HuH-7.5 (cell line): ENCODE measurements around the gene RAMP3.
"Not testable (repeated sequence)": the region's sequence is repeated elsewhere in the genome, so short reads cannot be mapped to it uniquely, and the experiment has no call there.

Source experiments
- DNase-seq: peaks from one replicate; pipeline ENCODE4 v3.0.0; 2011; ENCODE audit warnings: low spot score

Gene RAMP3

DNA sequence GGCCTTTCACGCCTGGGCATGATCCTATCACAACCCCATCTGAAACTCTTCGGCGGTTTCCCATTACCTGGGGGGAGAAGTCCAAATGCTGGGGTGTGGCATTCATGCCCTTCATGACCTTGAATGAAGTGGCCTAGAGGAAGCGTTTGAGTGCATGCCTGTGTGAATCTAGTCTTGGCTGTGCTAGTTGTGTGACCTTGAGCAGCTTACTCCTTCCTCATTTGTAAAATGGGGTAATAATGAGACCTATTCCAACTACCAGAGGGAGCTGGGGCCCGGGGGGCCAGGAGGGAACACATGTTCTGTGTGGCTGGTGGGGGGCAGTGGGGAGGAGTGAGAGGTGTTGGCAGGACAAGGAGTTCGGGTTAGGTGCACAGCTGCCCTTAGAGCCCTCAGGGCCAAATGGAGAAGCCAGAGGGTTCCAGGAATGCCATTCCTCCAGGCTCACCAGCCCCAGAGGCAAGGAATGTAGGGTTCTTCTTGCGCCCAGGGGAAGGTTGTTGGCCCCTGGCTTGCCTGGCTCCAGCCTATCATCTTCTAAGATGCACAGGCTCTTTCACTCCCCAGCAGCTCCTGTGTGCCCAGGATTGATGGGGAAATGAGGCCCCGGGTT, 24.8 kb upstream of the RAMP3 start:
- no peak for DNase-seq

- DNase-seq = no peak
Observed at GRCh38 chr7:45133352-45133751, 24.2 kb upstream of the RAMP3 start.

GRCh38 chr7:45133877-45134276, 23.7 kb upstream of the RAMP3 start:
- DNase-seq = no peak

DNA sequence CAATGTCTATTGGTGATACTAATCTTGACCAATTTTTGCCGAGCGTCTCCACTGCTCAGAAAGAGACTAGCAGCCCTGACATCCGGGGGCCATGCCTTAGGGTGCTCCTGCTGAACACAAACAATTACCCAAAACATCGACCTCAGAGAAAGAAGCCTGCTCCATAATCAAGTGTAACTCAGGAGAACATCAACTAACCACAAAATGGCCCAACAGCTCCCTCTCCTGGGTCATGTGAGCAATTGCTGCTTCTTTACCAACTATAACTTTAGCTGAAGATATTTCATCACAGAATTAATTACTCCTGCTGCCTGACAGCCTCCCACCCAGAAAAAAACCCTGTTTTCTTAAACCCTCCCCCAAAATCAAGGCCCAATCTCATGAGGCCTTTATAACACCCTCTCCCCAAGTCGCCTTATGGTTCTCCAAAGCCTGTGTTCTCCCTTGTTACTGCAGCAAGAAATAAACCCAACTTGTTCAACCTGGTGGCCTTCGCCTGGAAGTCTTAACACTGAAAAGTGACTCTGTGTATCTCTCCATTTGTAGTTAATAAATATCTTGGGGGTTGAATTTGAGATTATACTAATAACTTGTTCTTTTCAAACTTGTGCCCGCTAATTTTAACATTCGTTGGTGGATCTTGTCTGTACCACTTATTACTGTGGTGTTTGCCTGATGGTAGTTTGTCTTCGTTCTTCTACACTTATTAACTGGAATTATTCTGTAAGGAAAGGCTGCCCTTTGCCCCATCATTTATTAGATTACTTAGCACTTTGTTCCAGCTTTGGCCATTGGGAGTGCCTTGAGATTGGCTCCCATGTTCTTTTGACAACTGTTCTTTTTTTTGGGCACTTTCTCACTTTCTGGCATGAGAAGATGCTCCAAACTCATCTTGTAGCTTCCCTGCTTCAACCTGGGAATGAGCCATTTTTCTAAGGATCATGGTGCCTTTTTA, 21.2 kb upstream of the RAMP3 start:
- peak; percentile 87 for DNase-seq

DNA sequence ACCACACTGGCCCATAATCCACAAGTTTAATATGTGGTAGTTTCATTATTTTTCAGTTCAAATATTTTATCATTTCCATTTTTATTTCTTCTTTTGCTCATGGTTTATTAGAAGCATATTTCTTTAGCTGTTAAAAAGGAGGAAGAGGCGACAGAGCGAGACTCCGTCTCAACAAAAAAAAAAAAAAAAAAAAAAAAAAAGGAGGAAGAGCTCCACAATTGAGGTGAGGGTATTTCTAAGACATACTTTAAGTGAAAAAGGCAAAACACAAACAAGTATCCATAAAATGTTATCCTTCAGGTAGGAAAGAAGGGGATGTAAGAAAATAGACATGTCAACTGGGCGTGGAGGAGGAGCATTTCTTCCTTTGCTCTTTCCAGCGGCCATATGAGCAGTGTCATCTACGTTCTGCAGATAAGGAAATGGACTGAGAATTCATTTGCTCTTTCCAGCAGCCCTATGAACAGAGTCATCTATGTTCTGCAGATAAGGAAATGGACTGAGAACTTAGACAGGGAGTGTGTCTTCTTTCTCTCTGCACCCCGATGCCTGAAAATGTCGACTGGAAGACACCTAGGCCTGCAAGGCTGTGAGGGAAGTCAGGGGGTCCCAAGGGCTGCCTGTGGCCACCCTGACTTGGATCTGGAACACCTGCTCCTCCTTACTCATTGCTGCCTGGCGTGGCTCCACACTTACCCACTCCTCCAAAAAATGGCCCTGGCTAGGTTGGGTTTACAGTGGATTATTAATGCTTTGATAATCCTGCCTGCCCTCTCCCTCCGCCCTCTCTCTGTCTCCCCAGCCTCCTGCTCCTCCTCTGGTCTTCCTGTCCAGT, 18.9 kb upstream of the RAMP3 start:
- DNase-seq = no peak

GRCh38 chr7:45140827-45141226, 16.8 kb upstream of the RAMP3 start:
- no peak for DNase-seq

GRCh38 chr7:45143616-45144015, 14.0 kb upstream of the RAMP3 start:
- DNase-seq = no peak

DNA sequence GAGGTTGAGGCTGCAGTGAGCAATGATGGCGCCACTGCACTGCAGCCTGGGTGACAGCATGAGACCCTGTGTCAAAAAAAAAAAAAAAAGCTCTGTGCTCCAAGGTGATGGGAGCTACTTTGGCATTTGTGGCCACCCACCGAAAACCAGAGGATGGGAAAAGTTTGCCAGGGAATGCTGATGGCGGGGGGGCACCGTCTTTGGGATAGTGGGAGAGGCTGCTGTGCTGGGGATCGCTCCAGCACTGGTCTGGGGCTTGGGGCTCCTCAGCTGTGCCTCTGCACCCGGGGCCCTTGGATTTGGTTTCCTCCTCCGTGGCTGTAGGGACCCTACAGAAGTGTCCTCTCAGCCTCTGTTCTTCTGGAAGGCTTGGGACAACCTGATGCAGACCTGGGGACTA, 11.7 kb upstream of the RAMP3 start:
- no peak for DNase-seq

DNA sequence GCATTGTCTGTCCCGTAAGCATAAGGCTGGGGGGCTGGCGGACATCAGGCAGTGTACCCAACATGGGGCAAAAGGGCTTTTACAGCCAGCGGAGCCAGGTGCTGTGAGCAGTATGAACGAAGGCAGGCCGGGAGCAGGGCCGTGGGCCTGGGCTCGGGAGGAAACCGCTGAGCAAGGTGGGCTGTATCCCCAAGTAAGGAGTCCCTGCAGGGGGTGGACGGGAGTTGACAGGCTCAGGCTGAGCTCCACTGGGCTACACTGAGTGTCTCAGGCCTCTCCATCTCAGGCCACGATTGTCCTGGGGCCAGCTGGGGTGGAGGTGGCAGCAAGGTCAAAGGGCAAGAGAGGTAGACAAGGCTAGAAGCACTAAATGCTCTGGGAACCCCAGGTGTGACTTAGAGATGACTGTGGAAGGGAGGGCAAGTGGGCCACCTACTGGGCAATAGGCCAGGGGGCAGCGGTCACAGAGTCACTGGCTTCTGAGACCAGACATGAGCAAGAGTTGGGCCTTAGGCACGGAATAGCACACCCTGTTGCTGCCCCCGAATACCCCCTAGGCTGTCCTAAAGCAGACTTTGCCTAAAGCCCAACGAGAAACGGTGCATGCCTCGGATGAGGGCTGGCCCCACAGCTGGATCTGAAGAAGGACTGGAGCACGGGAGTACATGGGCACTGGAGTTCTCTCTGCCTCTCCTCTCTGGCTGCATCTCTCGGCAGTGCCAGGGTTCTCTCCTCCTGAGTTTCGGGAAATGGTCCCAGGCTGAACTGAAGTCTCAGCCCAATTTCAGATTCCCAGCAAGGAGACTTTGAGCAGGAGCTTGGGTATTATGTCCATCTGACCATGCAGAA, 10.8 kb upstream of the RAMP3 start:
- no peak for DNase-seq

DNA sequence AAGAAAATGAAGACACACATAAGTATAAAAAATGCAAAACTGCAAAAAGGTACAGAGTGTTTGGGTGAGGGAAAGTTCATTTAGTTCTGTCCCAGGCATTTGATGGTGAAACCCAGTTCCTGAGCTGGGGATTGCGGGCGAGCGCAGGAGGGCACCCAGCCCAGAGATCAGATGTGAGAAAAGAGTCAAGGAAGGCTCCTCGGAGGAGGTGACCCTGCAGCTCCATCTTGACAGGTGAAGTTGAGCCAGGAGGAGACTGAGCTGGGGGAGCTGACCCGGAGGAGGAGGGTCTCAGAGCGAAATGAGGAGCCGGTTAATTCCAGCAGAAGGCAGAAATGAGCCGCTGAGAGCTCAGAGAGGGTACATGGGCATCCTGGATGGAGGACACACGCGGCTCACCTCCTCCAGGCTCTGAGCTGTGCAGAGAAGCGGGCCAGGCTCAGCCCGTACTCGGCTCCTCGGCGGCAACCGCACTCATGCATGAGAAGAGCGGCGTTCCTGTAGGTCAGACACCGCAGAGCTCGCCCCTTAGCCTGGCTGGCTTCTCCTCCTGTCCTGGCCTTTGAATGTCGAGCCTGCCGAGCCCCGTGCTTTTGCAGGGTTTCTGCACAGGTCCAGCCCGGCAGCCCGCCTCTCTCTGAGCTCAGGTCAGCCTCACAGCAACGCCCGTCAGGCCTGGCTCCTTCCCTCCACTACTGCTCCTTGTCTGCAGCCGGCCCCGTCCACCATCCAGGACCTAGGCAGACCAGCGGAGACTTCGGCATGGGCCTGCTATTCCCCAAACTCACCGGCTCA, 9.5 kb upstream of the RAMP3 start:
- no peak for DNase-seq

GRCh38 chr7:45148653-45148973, 9.0 kb upstream of the RAMP3 start:
- no peak for DNase-seq

DNA sequence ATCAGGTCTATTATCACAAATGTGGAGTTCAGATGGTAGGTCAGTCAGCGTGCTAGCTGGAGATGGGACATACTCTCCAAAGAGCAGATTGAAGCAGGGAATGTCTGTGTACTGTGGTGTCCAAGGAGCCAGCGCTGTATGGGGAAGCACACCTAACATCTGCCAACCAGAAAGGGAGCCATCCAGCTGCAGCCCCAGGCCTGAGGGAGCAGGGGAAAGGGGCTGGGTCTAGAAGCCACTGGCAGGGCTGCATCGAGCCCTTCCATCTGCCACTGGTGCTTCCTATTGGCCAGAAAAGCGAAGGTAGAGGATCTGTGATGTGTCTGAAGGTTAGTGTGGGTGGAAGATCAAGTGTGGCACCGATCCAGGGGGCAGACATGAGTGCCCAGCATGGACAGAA, 8.0 kb upstream of the RAMP3 start:
- no peak for DNase-seq

- no peak for DNase-seq
Observed at GRCh38 chr7:45150199-45150598, 7.4 kb upstream of the RAMP3 start.

DNA sequence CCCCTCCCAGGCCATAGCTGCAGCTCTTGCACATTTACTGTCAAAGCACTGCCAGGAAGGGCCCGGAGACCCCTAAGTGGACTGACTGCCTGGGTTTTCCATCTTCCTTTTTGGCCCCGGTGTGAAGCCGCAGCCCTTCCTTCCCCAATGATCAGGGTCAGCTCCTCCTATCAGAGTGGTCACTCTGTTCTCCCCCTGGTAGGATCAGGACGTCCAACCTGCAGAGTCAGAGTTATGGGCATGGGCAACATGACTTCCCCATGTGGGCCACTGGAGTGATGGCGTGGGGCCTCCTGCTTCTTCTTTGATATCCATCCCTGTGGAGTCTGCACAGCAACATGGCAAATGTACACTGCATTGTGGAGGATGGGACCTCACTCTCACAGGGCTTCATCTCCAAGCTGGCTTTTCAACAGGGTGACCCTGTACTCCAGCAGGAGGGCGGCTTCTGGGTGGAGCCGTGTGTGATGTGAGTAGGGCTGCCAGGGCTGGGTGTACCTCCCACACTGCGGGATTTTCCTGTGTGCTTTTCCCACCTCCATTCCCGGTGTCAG, 6.4 kb upstream of the RAMP3 start:
- DNase-seq = no peak

- DNase-seq = no peak
Observed at GRCh38 chr7:45151967-45152366, 5.6 kb upstream of the RAMP3 start.

- DNase-seq = no peak
Observed at GRCh38 chr7:45153233-45153632, 4.4 kb upstream of the RAMP3 start.

DNA sequence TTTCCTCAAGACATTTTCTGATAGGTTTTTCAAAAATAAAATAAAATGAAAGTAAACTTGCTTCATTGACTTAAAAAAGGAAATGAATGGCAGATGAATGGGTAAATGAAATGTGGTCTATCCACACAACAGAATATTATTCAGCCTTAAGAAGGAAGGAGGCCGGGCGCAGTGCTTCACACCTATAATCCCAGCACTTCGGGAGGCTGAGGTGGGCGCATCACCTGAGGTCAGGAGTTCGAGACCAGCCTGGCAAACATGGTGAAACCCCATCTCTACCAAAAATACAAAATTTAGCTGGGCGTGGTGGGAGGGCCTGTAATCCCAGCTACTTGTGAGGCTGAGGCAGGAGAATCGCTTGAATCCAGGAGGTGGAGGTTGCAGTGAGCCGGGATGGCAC, 3.7 kb upstream of the RAMP3 start:
- DNase-seq = not testable (repeated sequence)

DNA sequence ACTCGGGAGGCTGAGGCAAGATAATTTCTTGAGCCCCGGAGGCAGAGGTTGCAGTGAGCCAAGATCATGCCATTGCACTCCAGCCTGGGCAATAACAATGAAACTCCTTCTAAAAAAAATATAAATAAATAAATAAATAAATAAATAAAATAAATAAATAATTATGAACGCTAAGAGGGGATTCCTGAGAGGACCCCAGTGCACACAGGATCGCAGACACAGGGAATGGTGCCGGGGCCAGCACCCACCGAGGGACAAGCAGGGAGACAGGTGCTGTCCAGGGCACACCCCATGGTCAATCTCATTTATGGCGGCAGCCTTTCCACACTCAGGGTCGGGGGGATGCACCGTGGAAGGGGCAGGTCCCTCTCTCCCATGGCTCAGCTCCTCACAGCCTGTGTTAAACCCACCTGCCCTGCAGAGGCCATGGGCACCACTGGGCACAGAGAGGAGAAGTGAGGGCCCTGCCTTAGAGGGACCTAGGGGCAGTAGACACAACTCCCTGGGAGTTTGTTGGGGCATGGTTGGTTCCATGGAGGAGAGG, 2.2 kb upstream of the RAMP3 start:
- DNase-seq = no peak

GRCh38 chr7:45155941-45156340, 1.6 kb upstream of the RAMP3 start:
- no peak for DNase-seq

- DNase-seq = no peak
Observed at GRCh38 chr7:45156516-45157272, 897 bp upstream of the RAMP3 start.
